ENCODE data around the gene STK35. TPM values are rescaled to one million over a fixed set of nuclear protein-coding genes. Genes with fewer than 3 reads are reported as not detected.

STK35 gene
- 19.3 TPM for polyA plus RNA-seq (ENCODE audit: insufficient read length)
- long read RNA-seq, donor 1, full-length matches to known transcripts: 2 of 2 reads
- long read RNA-seq, donor 1, partial matches to known transcripts: 0 of 2 reads
- long read RNA-seq, donor 1, other reads (novel, unspliced or antisense): 0 of 2 reads
- long read RNA-seq, donor 2: 0 reads
- long read RNA-seq, donor 3, full-length matches to known transcripts: 2 of 2 reads
- long read RNA-seq, donor 3, partial matches to known transcripts: 0 of 2 reads
- long read RNA-seq, donor 3, other reads (novel, unspliced or antisense): 0 of 2 reads
- long read RNA-seq, donor 4: 0 reads
- long read RNA-seq, donor 5, full-length matches to known transcripts: 1 of 1 reads
- long read RNA-seq, donor 5, partial matches to known transcripts: 0 of 1 reads
- long read RNA-seq, donor 5, other reads (novel, unspliced or antisense): 0 of 1 reads
- long read RNA-seq, donor 6: 0 reads
- long read RNA-seq, donor 7, full-length matches to known transcripts: 1 of 6 reads
- long read RNA-seq, donor 7, partial matches to known transcripts: 5 of 6 reads
- long read RNA-seq, donor 7, other reads (novel, unspliced or antisense): 0 of 6 reads
- long read RNA-seq, donor 8: 0 reads

DNA sequence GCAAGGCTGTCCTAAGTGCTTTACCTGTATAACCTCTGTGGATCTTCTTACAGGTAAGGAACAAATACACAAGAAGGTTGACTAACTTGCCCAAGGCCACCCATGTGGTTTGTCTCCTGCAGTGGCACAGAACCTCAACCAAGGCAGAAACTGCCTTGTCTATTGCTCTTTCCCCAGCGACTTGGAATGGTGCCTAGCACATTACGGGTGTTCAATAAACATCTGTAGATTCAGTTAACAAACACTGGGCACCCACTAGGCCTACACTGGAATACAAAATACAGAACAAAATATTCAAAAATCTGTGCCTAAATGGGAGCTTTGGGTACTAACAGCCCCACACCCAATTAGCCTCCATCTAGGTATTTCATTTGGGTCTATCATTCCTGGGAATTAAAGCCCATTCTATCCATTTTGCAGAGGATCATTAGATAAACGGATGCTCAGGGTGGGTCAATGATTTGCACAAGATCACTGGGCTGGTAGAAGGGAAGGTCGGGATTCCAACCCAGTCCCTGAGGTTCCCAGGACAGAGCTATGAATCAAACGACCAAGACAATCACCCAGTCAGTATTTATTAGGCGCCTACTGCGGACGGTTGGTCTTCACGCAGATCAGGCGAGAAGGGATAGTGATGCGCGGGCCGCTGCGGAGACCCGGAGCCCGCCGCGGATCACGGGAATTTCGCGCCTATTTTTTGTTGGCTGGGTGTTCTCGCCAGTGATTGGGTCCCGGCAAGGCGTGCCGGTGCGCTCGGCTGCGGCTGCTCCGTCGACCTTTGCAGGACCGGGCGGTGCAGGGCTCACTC, at the start of gene STK35:
STK35 (plus strand) TSS at position 771 of the 808 bp plus-strand sequence. CDS start 55 bp downstream, outside the sequence.
- DNase-seq: no peak

DNA sequence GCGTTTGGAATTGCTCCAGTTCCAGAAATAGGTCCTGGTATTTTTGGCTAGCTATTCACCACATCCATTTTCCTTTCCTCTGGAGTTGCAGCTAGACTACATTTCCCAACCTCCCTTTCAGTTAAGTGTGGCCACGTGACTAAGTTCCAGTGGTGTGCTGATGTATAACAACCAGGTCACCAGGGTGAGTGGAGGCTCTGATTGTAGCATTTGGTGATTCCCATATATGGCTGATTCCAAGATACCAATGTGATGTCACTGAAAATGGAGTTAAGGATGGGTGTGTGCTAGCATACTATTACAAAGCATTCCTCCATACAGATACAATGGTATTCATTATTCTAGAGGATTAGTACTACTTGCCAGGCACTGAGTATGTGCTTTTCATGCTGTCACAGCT, 49.7 kb upstream of the STK35 start:
- DNase-seq: no peak

DNA sequence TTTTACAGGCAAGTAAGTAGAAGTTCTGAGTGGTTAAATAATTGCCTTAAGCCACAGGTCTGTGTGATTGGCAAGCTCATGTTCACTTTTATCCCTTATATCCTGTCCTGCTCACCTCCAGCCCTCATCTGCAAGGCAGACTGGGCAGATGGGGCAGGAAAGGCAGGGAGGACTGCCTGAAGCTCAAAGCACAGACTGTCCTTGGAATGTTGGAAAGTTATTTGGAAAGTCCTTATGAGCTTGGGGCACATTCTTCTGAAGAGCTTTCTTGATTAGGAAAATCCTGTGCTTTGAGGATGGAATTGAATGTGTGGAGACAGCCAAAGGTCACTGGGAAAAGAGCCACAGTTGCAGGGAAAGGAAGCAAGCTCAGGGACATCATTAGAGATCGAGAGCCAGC, 48.9 kb upstream of the STK35 start:
- DNase-seq: no peak

DNA sequence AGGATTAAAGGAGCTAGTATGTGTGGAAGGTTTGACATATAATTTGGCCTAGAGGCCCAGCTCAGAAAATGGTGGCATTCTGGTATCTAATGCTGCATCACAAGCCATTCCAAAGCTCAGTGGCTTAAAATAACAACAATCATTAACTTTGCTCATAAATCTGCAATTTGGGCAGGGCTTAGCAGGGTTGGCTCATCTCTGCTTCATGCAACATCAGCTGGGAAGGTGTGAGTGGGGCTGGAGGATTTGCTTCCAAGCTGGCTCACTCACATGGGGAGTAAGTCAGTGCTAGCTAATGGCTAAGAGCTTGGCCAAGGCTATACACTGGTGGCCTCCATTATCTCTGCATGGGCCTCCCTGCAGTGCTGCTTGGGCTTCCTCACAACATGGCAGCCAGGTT, 48.0 kb upstream of the STK35 start:
- DNase-seq: no peak

DNA sequence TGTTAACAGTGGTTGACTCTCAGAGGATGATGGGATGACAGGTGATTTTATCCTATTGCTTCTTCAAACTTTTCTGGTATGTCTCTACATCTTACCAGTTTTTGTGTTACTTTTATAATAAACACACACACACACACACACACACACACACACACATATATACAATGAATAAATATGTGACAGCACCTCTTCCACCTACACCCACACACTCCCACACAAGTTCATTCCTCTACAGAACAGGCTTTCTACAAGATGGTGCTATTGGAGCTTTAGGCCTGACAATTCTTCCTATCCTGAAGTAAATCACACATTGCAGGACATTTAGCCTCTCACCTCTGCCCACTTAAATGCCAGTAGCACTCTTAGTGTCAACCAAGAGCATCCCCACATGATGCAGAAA, 46.7 kb upstream of the STK35 start:
- DNase-seq: no peak

DNA sequence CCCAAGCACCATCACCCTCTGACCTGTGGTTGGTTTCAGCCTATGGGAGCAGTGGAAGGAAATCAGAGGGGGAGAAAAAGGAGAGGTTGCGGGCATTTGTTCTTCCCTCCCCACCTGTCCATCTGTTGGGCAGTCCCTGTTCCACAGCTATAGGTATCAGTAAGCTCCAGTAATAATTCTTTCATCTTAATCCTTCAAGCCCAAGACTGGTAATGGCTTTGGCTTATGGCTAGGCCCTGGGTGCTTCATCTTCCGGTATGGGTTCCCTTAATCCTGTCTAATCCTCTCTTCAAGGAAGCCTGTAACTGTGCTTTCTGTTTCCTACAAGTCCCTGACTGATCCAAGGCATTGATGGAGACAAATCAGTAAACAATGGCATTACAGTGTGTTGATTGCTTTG, 42.2 kb upstream of the STK35 start:
- no peak for DNase-seq

DNA sequence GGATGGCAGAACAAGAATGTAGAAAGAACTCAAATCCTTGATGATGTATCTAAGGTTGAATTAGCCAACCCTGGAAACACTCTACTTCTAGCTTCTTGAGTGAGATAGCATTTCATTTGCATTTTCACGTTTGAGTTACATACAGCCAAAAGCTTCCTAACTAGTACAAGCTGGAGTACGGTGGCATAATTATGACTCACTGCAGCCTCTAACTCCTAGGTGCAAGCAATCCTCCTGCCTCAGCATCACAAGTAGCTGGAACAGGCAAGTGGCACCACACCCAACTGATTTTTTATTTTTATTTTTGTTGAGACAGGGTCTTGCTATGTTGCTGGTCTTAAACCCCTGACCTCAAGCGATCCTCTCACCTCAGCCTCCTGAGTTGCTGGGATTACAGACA, 36.5 kb upstream of the STK35 start:
- DNase-seq: no peak

DNA sequence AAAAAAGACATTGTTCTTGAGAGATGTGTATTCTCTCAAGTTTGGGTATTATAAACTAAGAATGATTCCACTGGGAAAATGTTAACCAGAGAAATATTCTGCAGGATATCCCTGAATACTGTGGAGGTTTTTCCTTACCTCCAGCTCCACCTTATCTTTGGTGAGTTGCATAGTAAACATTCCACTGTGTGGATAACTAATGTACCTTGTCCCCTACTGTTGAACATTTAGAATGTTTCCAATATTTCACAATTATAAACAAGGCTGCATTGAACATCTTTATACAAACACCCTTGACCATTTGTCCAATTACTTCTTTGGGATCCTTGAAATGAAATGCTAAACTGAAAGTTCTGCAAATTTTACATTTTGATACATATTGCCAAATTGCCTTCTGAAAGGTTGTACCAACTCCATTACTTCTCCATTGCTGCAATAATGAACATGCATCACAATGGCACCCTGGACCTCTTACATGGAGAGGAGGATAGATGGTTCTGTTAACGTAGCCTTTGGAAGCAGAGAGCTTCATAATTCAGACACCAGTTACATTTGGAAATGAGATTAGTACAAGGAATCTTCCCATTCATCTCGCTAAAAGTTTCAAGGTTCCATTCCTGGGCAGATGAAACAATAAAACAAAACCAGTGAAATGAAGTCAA, 35.0 kb upstream of the STK35 start:
- DNase-seq: no peak

DNA sequence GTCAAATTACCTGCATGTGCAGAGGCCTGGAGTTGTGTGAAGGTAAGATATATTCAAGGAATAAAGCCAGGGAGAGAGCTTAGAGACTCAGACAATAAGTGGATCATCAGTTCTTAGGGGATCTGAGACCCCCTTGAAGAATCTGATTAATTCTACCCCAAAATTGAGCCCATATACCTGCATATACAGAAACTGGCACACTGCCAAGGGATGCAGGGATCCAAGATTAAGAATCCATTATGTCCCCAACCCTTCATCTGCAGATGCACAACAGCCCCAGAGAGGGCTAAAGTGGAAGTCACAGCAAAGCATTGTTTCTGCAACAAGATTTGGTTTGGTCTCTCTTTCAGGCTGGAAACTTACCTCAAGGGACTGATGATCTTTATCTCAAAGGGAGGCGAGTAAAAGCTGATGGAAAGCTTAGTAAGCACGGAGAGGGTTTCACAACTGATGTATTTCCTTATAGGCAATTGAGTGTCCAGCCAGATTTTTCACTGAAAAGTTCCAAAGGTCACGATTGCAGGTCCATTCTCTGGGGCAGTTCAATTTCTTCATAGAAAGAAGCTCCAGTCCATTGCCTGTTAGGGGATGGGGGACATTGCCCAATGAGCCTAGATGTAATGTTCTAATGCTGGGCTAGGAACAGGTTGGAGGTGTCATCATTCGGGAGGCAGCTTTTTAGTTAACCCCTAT, 20.9 kb upstream of the STK35 start:
- DNase-seq: no peak

DNA sequence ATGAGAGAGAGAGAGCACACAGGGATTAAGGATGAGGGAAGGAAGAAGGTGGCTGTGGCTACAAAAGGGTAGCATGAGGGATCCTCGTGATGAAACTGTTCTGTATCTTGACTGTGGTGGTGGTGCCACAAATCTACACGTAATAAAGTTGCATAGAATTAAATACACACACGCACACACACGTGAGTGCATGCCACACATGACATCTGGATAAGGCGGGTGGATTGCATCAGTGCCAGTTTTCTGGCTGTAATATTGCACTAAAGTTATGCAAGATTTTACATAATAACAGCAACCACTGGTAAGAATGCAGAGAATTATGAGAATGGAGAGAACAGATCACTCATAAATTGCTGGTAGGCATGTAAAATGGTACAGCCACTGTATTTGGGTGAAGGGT, 16.9 kb upstream of the STK35 start:
- DNase-seq: no peak

DNA sequence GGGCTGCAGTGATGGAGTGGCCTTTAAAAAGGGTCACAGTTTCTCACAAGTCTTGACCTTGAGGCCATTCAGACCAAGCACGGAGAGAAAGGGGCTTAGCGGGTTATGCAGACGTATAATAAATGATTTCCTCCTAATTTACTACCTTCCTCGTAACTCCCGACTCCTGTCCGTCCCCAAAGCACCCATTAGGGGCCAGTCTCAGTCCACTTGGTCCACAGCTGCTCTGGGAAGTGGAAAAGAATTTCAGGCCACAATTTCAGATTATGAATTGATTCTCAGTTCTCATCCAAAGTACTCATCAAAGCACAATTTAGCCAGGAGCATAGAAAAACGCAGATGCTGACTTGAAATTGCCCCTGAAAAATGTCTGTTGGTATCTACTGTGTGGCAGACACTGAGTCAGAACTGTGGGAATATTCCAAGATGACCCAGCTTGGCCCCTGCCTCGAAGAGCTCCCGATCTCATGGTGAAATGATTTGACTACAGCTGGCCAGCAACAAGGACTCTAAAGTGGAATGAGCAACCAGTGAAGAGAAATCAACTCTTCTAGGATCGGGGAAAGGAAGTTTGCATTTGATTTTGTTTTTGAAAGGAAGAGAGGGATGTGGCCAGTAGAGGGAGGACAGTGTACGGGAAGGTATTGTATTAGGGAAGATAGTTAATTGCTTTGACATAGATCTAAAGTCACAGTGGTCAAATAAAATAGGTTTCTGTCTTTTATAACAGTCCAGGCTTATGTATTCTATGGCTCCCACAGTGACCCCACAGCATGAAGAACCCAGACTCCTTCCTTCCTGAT, 15.2 kb upstream of the STK35 start:
- no peak for DNase-seq

DNA sequence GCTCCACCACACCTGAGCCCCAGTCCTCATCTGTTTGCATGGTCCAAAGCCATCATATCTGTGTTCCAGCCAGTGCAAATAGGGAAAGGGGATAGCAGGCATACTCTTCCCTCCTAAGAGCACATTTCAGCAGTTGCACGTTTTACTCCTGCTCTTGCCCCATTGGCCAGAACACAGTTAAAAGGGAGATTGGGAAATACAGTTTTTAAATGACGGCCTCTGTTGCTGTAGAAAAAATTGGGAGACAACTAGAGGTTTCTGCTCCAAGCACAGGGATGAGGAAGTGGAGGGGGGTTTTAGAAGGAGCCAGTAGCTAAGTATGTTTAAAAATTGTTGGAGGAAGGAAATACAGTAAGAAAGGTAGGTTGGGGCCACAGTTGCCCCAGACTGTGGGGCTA, 14.6 kb upstream of the STK35 start:
- no peak for DNase-seq

DNA sequence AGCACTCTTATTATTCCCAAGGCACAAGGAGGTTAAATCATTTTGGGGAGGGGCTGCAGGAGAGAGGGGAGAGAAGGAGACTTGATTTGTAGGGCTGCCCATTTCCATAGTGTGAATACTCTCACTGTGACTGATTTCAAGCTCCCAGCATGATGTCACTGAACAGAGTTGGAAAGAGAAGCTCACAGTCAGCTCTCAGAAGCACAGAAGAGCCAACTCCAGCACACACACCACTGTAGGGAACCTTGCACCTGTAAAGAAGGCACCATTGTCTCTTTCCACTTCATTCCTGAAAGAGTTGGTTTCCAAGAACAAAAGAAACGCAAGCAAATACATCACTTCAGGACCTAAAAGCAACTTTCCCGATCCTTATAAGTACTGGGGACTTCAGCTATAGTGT, 12.7 kb upstream of the STK35 start:
- DNase-seq: no peak

DNA sequence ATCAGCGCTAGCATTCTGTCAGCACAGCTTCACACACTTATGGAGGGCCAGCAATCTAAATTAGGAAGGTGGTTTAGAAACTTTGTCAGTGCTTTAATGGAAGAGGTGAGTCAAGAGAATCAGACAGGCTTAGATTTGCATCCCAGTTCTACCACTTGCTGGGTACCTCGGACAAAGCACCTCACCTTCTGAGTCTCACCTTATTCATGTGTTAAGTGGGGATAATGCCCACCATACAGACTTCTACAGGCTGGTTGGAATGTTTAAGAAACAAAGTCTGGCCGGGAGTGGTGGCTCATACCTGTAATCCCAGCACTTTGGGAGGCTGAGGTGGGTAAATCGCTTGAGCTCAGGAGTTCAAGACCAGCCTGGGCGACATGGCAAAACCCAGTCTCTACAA, 12.2 kb upstream of the STK35 start:
- no peak for DNase-seq

DNA sequence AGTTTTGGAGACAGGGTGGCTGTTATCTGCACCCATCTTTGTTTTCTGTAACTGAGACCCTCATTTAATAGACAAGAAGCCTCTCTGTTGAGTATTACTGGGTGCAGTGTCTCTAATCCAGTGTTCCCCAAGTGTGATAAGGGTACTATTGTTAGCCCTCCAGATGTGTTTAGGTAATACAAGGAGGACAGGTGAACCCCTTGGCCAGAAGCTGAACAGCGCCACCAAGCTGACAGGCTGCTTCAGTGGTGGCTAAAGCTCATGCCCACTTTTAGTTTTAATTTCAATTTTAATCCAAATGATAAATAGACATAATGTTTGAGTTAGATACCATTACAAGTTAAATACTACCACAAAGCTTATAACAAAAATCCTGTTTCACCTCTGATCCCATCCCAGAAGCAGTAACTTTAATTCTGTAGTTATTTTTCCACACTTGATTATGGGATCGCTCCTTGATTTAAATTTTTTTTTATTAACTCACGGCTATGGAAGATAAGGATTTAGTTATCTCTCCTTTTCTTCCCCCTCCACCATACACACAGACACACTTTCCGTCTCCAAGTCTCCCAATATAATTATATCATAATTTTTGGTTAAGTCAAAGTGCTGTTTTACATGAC, 8.4 kb upstream of the STK35 start:
- DNase-seq: no peak

DNA sequence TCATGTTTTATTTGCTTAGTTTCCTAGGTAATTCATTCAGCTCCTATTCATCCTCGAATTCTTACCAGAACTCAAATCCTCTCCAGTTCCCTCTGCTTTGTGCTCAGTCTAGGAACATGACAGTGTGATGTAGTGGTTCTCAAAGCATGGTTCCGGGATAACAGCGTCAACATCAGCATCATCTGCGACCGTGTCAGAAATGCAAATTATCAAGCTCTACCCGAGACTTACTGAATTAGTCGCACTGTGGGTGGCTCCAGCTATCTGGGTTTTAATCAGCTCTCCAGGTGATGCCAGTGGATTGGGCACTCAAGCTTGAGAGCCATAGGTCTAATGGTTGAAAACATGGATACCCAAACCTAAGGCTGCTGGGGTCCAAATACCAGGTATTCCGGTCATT, 7.7 kb upstream of the STK35 start:
- DNase-seq: no peak

DNA sequence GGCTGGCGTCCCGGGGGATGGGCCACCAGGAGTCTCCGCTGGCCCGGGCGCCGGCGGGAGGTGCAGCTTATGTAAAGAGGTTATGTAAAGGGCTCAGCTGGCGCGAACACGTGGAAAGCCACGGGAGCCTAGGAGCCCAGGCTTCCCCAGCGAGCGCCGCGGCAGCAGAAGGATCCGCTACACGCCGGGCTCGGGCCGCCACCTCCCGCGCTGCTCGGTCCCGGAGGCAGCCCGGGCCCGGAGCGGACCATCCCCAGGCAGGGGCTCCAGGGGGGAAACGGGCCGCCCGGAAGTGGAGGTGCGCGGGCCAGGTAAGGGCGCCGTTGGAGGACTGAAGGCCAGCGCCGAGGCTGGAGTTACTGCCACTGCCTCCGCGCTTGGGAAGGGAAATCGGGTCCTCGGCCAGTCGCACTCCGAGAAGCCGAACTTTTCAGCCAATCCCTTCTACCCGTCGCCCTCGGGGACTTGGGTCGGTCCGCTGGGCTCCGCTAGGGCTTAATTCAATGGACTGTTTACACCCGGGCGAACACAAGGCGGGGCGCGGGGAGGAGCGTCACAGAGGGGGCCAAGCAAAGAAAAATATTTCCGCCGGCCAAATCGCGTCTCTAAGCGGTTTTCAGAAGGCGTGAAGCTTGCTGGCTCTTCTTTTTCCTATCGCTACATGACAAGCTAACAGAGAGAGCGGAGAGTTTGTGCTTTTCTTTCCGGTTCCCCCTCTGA, 398 bp downstream of the STK35 start:
- DNase-seq: peak; percentile 94

DNA sequence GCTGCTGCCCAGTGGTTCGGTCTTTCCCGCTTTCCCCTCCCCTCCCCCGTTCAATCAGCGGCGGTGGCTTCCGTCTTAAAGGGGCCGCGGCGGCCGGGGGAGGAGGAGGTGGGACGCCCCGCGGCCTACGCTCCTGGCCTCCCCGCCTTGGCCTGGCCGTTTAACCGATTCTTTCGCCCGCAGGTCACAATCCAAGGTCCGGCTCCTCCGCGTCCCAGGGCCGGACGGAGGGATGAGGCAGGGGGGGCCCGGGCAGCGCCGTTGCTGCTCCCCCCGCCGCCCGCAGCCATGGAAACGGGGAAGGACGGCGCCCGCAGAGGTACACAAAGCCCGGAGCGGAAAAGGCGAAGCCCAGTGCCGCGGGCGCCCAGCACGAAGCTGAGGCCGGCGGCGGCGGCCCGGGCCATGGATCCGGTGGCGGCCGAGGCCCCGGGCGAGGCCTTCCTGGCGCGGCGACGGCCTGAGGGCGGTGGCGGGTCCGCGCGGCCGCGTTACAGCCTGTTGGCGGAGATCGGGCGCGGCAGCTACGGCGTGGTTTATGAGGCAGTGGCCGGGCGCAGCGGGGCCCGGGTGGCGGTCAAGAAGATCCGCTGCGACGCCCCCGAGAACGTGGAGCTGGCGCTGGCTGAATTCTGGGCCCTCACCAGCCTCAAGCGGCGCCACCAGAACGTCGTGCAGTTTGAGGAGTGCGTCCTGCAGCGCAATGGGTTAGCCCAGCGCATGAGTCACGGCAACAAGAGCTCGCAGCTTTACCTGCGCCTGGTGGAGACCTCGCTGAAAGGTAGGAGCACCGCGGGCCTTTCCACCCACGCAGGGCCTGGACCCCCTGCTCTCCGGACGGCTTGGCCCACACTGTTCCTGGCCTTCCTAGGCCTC, 1.2 kb downstream of the STK35 start:
- peak; percentile 94 for DNase-seq

Data from left kidney (tissue), 8 donors.